Measurements from ENCODE around the gene FHIP1A.

FHIP1A gene

DNA sequence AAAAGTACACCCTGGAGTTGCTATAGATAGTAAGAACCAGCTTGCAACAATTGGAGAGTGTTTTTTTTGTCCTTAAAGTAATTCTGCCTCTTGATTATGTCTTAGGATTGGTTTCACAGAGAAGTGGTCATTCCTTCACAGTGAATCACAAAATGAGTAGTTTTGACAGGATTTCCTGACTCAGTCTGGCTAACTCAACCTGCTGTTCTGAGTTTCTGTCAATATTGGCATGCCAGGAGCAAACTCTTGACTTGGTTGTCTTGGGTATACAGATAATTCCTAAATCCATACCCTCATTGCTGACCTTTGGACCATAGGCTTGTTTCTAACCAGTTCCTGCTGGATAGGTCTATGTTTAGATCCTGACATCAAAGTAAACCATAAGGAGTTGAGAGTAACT, 9.4 kb downstream of the FHIP1A start:
- DNase-seq = no peak

DNA sequence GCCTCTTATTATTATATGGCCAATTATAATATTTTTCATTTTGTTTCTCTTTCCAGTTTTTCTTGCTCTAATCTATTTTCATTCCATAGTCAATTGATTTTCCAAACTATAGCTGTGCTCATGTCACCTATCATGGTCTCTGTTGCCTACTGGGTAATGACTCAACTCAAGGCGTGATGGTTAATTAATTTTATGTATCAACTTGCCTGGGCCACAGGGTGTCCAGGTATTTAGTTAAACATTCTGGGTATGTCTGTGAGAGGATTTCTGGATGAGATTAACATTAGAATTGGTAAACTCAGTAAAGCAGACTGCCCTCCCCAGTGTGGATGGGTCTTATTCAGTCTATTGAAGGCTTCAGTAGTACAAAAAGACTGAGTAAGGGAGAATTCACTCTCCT, 9.9 kb downstream of the FHIP1A start:
- no peak for DNase-seq

DNA sequence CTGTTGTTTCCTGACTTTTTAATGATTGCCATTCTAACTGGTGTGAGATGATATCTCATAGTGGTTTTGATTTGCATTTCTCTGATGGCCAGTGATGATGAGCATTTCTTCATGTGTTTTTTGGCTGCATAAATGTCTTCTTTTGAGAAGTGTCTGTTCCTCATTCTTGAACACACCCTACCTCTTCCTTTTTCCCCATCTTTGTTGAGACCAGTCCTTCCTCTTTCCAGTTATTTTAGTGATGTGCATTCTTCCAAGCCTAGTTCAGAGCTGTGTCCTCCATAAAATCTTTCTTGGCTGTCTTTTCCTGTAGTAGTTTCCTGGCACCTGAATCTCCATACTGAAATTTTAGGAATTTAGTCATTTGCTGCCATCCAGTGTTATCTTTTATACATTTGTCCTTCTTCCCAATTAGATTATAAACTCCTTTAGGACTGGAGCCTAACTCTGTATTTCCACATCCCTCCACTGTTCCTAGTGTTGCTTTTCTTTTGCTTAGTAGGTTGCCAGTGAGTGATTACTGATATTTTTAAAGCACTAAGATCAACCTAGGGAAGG, 11.4 kb downstream of the FHIP1A start:
- DNase-seq = no peak

DNA sequence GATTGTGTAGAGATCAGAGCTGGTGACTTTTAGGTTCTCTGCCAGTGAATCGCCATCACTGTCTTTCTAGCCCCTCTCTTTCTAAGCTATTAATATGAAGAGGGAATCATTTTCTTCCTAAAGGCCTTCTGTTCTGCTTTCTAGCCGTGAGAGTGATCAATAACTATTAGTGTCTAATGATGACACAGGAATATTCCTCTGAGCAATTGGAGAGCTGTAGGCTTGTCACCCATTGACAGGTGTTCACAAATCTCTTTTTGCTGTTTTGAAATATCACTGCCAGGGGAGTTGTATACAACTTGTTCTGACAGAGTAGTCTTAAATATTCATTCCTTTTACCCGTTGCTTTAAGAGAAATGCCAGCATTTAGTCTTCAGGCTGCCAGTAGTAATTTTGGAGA, 13.9 kb downstream of the FHIP1A start:
- DNase-seq = no peak

DNA sequence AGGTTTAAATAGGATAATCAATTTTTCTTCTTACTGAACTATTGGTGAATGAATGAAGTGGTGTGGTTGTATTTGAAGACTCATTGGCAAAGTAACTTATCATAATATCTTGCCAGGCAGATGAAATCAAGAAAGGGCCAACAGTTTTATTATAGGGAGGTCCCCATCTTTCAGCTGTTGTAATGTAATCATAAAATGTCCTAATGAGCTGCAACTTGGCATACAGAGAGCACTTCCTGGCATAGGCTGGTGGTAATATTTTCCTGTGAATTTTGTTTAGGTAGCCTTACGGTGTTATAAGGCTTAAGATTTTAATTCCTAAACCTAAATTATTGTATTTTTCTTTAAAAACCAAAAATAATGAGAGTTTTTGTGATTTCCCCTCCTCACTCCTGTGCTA, 17.5 kb downstream of the FHIP1A start:
- no peak for DNase-seq

DNA sequence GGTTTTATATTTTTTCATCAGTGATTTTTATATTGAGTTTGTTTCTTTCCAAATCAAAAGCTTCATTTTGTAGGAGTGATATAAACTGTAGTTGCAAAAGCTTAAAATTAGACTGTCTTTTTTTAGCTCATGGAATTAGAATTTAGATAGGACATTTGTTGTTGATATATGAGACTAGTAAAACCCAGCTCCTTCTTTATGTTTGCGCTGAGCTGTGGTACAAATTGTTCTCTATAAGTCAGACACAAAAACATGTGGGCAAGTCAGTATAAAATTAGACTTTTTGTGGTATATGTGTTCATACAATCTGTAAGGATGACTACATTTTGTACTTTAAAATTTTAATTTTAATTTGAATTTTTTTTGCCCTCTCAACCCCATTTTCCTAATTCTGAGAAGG, 18.3 kb downstream of the FHIP1A start:
- no peak for DNase-seq

DNA sequence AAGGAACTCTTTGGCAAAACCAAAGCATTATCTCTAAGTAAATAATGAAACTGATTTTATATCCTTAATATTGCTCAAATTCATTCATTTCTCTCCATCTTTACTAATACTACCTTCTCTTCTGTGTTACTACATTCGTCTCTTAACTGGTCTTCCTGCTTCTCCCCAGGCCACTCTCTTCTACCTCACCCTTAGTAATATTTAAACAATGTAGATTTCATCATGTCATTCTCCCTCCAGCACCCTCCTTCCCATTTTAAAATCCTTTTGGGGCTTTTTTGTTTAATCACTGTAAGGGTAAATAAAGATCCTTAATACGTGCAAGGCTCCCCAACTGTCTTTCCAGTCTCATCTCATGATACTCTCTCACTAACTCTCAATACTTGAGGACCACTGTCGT, 19.4 kb downstream of the FHIP1A start:
- DNase-seq = no peak

DNA sequence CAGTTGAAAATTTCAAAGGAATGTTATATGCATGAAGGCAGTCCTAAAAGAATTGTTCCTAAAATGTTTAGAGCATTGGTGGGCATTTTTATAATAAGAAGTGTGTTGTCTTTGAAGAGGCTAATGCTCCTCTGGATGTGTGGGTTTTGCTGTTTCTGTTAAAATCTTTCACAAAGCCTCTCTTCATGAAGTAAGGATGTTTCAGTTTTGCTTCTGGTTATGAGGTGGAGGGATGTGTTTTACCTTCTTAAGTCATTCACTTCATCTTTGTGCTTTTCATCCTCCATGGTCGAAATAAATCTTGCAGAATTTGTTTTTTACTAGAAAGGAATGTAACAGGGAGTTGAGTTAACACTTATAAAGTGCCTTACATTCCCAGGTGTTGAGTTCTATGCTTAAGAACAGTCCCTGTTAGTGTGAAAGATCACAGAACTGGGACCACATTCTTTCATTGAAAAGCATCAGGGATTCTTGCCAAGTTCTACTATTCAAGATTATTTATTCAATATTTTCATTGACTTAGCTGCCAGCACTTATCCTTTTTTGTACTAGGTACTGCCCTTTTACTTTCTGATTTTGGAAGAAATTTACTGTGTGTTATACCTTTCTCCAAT, 21.1 kb downstream of the FHIP1A start:
- no peak for DNase-seq

DNA sequence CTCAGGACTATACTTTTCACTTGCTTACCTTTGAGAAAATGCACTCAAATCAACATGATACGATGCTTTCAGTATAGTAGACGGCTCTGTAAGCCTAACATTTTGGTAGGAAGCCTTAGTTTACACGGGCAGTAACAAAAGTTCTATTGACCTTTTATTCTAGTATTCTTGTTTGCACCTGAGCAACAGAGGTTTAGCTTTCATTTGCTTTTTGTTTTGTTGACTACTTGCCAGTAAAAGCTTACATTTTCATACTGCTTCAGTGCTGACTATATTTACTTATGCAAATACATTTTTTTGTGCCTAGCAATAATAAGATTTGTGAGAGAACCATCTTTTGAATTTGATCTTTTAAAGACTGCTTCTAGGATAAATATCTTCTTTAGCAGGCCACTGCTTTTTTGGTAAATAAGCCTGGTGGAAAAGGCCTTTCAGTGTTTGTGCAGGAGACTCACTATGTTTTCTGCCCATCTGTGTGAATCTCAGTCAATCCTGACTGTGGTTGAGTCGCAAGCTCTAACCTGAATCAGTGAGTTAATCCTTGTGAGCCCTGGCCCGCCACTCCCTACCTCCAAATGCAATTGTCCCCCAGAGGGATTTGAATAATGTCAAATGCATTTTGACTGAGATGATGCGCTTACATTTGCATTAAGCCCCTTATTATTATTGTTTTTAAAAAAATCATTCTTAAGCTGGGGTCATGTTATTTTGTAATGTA, 21.9 kb downstream of the FHIP1A start:
- DNase-seq = no peak

DNA sequence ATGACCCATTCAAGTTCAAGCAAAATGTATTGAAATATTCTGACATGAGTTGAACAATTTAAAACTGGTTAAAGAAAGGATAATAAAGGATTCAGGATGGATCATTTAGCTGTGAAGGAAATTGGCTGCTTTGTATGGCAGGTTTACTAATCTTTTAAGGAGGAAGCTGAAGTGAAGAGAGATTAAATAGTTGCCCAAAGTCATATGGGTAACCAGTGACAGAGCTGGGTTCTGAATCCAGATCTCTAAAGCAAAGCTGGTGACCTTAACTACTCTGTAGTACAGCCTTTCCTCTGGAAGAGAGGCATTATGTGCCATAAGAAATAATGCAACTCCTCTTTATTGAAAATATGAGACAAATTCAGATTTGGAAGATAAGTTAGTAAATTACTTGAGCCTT, 22.8 kb downstream of the FHIP1A start:
- no peak for DNase-seq

DNA sequence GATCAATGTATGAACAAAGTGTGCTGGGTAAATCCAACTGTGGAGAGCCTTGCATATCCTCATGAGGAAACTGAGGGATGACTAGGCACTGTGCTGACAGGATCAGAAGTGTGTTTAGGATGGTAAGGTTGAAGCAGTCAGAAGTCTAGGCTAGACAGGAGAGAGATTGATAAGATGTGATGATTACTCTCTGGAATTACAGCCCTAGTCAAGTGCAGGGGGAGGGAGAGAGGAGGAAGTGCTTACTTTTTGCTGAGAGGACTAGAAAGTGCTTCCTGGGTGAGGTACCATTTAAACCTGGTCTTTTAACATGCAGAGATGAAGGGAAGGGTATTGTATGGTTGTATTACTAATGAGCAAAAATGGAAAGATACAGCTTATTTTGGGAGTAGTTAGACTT, 23.7 kb downstream of the FHIP1A start:
- no peak for DNase-seq

DNA sequence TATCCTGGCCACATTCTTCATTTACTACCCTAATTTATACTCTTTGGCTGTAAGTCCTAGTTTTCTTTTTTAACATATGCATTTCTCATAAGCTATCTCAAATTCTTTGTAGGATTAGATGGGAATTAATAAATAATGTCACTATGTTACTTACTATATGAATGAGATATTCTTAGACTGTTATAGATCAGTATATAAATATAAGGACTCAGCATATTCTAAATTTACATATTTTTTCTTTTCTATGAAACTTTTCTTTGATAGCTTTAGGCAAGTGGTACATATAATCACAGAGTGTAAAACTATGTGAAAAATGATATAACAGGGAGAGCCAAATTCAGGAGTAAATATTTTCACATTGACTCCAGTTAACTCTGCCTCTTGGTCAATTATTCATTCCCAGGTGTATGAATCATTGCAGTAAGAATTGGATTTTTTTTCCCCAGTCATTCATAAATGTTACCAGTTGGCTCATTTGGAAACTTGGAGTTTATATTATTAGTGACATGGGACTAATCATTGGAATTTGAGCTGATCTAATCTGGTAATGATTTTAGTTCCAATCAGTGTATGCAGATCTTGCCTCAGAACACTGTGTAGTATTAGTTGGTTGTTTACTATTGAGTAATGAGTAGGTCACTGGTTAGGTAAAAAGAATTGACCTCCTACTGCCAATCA, 25.3 kb downstream of the FHIP1A start:
- no peak for DNase-seq

DNA sequence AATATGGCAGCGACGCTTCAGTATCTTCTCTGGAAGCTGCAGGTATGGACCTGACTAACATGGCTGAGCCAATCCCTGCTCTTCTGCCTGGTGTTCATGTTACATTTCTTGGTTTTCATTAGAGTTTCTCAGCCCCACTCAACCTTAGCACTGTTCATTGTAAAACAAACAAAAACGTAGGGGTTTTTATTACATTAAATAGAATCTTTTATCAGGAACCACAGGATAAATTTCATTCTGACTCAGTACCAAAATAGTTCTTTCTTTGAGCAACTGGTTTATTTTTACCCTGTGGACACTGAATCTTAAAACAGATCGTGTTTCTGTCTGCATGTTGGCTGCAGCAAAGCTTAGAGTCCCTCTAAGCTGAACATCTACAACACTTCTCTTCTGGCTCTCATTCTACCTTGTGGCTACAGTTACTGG, 27.1 kb downstream of the FHIP1A start:
- DNase-seq = no peak

DNA sequence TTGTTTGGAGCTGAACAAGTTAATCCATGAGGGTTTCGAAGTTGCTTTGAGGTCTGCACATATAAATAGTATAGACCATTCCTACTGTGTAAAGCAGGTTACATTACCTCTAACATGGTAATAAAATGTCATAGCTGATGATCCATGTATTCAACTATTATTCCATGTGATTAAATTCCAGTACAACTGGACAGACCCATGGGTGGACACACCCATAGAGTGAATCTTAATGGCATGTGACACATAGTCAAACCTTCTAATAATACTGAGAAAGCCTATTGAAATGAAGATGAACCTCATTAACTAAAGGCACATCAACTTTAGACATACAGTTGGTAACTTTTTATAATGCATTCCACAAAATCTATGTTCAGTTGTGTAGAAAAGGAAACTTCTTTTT, 28.5 kb downstream of the FHIP1A start:
- DNase-seq = no peak

DNA sequence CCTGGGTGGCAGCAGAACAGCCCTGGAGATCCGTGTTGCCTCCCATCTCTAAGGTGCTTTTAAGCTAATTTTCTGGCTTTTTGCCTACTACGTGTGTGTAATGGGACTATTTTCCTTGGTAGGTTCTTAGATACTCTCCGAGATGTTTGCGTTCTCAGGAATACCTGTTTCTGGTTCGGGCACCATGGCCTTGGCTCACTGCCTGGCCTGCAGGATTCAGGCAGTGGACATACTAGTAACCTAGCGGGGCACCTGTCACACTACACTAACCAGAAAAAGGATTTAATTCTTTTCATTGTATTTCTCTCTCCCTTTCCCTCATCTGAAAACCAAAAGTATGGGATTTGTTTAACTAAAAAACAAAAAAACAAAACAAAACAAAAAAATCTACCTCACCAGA, 29.2 kb downstream of the FHIP1A start:
- DNase-seq = no peak

DNA sequence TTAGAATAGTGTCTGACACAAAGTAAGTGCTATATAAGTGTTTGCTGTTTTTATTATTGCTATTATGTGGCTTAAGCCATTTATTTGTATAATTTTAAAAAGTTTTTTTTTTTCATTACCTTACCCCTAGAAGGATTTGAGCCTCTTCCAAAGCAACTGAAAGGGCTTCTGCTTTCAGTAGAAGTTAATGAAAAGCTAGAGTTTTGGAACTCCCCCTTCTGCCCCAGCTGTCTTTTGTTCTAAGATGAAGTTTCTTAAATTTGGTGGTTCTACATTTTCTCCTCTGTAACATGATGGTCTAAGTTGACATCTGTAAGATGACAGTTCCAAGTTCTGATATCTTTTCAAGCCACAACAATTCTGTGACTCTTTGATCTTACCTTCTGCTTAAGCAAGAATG, 30.3 kb downstream of the FHIP1A start:
- no peak for DNase-seq

DNA sequence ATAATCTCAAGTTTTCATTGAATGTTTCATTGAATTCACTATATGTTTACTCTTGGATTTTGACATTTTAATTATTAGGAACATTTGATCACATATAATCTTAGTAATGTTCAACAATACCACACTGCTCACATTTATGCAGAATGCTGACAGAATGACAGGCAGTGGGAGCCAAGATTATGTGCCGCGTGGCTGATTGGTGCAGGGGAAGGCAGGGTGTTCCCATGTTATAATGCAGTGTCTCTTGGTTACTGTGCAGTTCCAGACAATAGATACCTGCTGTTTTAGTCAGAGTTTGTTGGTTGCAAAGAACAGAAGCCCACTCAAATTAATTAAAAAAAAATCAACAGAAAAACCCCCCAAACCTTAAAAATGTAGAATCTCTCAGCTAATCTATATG, 33.0 kb downstream of the FHIP1A start:
- no peak for DNase-seq

DNA sequence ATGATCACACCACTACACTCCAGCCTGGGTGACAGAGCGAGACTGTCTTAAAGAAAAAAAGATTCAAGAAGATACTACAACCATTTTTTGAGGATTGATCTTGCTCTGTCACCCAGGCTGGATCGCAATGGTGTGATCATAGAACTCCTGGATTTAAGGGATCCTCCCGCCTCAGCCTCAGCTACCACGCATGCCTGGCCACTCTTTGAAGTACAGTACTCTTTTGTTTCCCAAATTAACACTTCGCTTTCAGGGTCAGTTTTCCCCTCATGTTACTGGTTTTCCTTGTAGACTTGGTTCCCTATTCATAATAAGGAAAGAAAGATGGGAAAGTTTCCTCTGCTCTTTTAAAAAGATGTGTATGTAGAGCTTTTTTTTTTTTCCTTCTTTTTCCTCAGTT, 34.3 kb downstream of the FHIP1A start:
- DNase-seq = no peak

DNA sequence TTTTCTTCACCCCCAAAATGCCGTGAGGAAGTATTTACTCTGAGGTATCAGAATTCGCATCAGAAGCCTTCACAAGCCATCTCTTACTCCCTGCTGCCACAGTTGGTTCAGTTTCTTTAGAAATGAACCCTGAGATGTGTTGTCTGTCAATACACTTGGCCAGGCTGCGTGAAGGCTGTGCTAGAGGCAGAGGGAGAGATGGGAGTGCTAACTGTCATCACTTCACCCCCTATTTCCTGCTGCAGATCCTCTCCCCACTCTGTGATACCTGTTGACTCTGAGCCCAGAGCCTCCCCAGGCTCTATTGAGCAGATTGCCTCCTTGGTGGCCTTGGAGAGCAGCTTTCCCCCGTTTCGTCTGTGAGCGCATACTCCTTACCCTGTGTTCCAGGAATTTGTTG, 34.8 kb downstream of the FHIP1A start:
- no peak for DNase-seq

DNA sequence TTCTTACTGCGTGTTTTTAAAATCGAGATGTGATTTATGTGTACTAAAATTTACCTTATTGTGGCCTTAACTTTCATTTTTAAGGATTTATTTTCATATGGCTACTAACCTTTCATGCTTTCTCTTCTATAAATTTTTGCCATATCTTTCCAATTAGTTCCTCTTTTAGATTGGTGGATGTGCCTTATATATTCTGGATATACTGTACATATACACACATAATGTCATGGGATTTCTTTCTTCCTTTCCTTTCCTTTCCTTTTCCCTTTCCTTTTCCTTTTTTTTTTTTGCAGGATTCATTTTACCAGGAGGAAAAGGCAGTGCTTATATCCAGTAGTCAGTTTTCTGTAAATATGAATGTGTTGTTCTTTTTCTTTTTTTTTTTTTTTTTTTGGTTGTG, 37.2 kb downstream of the FHIP1A start:
- no peak for DNase-seq

DNA sequence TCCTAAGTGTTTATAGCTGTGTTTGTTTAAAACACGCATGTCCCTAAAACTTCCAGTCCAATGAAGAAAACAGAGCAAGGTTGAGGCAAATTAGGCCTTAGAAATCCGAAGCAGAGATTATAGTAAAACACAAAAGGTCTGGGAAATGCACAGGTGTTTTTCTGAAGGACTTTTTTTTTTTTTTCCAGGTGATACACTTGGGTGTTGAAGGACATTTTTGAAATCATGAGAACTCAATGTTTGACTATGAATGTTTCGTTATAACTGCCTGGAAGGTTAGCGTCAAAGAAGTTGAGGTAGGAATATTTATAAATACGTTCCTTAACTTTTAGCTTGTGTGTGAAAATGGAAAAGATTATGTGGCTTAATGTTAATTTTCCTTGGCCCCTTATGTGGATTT, 45.5 kb downstream of the FHIP1A start:
- no peak for DNase-seq

DNA sequence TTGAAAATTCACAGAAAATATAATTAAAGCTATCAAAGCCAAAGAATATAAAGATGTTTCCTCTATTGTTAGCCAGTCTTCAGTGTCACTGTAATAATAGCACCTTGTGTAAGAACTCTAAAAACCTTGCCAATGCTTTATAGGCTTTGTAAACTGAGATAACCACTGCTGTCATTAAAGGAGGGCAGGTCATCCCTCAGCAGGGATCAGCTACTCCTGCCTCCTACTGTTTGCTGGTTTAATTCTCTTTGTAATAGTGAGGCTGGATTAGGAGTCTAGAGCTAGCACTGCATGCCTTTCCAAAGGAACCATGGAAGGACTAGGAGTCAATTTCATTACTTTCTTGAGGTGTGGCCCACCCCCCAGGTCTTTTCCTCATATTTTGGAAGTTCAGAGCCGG, 46.2 kb downstream of the FHIP1A start:
- DNase-seq = no peak

DNA sequence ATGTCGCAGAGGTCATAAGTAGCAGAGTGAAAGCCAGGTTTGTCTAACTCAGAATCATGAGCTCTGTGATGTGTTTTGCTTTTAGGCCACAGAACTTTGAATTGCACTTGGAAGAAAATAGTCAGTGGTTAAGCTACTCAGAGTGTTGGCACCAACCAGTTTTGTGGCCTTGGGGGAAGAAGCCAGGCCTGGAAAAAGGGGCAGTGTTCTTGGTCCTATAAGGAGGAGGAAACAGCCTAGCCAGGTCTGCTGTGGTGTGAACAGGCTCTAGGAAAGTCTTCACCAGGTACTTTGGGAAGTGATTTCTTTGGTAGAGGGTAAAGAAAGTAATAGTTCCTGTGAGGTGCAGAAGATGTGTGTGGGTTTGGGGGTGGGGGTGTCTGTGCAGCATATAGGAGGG, 49.2 kb downstream of the FHIP1A start:
- no peak for DNase-seq

Measured in activated CD4-positive, alpha-beta T cell treated with anti-CD3 and anti-CD28 coated beads, Interleukin-2, amount 50 U/mL, for 4 hours (primary cell).